ENCODE measurements around the gene RGS7. TPM values are rescaled to one million over a fixed set of nuclear protein-coding genes. Genes with fewer than 3 reads are reported as not detected.

RGS7 gene
- total and polyA plus RNA-seq, 2 of the 4 experiments (the other 2 are of a cell fraction) = 0.58 to 0.72 TPM

DNA sequence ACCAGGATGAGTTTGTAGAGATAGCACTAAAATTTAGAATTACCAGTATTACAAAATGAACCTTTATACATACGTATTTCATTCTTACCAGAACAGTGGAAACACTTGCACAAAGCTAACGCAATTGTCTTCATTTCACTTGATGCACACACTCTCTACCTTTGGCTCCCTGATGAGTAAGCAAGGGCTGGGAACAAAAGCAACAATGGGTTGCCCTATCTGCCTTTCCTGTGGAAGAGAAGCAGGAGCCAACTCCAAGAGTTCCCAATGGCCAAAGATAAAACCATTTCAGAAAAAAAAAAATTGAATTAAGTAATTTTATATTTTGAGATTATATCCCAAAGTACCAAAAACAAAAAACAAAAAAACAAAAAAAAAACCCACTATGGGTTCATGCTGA is 401.0 kb downstream of the RGS7 start:
- no peak for TF ChIP-seq RCOR1 (IDR thresholded peaks at IDR 0.05; ENCODE audit: insufficient replicate concordance, low read length)
- no peak for TF ChIP-seq RFX5 (IDR thresholded peaks at IDR 0.05; ENCODE audit: low read depth, low read length)
- no peak for TF ChIP-seq FOS (IDR thresholded peaks at IDR 0.05; ENCODE audit: low read depth, low read length)
- TF ChIP-seq POLR2A (IDR thresholded peaks at IDR 0.05; ENCODE audit: low read depth, low read length) = no peak
- no peak for TF ChIP-seq RAD21 (IDR thresholded peaks at IDR 0.05; ENCODE audit: low read length)
- TF ChIP-seq, protein P1, sequence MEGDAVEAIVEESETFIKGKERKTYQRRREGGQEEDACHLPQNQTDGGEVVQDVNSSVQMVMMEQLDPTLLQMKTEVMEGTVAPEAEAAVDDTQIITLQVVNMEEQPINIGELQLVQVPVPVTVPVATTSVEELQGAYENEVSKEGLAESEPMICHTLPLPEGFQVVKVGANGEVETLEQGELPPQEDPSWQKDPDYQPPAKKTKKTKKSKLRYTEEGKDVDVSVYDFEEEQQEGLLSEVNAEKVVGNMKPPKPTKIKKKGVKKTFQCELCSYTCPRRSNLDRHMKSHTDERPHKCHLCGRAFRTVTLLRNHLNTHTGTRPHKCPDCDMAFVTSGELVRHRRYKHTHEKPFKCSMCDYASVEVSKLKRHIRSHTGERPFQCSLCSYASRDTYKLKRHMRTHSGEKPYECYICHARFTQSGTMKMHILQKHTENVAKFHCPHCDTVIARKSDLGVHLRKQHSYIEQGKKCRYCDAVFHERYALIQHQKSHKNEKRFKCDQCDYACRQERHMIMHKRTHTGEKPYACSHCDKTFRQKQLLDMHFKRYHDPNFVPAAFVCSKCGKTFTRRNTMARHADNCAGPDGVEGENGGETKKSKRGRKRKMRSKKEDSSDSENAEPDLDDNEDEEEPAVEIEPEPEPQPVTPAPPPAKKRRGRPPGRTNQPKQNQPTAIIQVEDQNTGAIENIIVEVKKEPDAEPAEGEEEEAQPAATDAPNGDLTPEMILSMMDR (conservative IDR thresholded peaks at IDR 0.05; ENCODE audit: low read depth, low read length) = no peak
- no peak for TF ChIP-seq MAFK (IDR thresholded peaks at IDR 0.05; ENCODE audit: low read depth, low read length)
- TF ChIP-seq NFE2L2 (IDR thresholded peaks at IDR 0.05; ENCODE audit: low read depth, low read length) = no peak
- TF ChIP-seq, protein P2, sequence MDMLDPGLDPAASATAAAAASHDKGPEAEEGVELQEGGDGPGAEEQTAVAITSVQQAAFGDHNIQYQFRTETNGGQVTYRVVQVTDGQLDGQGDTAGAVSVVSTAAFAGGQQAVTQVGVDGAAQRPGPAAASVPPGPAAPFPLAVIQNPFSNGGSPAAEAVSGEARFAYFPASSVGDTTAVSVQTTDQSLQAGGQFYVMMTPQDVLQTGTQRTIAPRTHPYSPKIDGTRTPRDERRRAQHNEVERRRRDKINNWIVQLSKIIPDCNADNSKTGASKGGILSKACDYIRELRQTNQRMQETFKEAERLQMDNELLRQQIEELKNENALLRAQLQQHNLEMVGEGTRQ (IDR thresholded peaks at IDR 0.05; ENCODE audit: low read depth, low read length) = no peak
- TF ChIP-seq BHLHE40 (IDR thresholded peaks at IDR 0.05; ENCODE audit: low read depth, low read length) = no peak
- no peak for TF ChIP-seq MAZ (IDR thresholded peaks at IDR 0.05; ENCODE audit: borderline replicate concordance, low read depth, low read length)
- TF ChIP-seq MXI1 (IDR thresholded peaks at IDR 0.05; ENCODE audit: borderline replicate concordance, low read depth, low read length) = no peak
- no peak for TF ChIP-seq CEBPB (IDR thresholded peaks at IDR 0.05; ENCODE audit: low read depth, low read length)
- TF ChIP-seq, protein P3, sequence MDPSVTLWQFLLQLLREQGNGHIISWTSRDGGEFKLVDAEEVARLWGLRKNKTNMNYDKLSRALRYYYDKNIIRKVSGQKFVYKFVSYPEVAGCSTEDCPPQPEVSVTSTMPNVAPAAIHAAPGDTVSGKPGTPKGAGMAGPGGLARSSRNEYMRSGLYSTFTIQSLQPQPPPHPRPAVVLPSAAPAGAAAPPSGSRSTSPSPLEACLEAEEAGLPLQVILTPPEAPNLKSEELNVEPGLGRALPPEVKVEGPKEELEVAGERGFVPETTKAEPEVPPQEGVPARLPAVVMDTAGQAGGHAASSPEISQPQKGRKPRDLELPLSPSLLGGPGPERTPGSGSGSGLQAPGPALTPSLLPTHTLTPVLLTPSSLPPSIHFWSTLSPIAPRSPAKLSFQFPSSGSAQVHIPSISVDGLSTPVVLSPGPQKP (IDR thresholded peaks at IDR 0.05; ENCODE audit: borderline replicate concordance, low read depth, low read length) = no peak
- no peak for TF ChIP-seq SMC3 (IDR thresholded peaks at IDR 0.05; ENCODE audit: low read depth, low read length)
- TF ChIP-seq CHD1 (IDR thresholded peaks at IDR 0.05; ENCODE audit: low read depth, low read length) = no peak
- no peaks in the 10 kb centered on the region for H4K20me1 ChIP-seq (ENCODE audit: insufficient read depth, low read length)
- in situ Hi-C loops (cut with MboI; ENCODE audit: low sequenced_read_pairs) = no loop called here
- H3K9me3 ChIP-seq (ENCODE audit: control insufficient read depth, insufficient read depth, low read length) = no peaks in the 10 kb centered on the region
- no peak overlapping the region for H4K91ac ChIP-seq (ENCODE audit: insufficient read depth, low read depth, low read length)
- H2AFZ ChIP-seq (replicated peaks; ENCODE audit: low read length, poor library complexity) = no peak overlapping the region
- H3K9me1 ChIP-seq (ENCODE audit: insufficient read depth, low read length) = no peaks in the 10 kb centered on the region
- H2AK9ac ChIP-seq (replicated peaks; ENCODE audit: low read depth, low read length, poor library complexity) = no peak overlapping the region
- dilution Hi-C loops (cut with HindIII; ENCODE audit: low sequenced_read_pairs, unreplicated experiment) = no loop called here
- no peak overlapping the region for H3K27ac ChIP-seq (ENCODE audit: insufficient read depth, low read length)
- no peak overlapping the region for H3K18ac ChIP-seq (ENCODE audit: low read depth, low read length)
- DNase-seq (no peak), ATAC-seq (ENCODE audit: low read depth) (no peak)
- no peak overlapping the region for H2BK120ac ChIP-seq (ENCODE audit: low read depth, low read length)
- no peak overlapping the region for H3K4me2 ChIP-seq (ENCODE audit: low read depth, low read length)
- H2BK20ac ChIP-seq (ENCODE audit: low read depth, low read length) = no peak overlapping the region
- POLR2A ChIA-PET (ENCODE audit: unreplicated experiment) = no interaction called here
- no peaks in the 10 kb centered on the region for H3K36me3 ChIP-seq (ENCODE audit: control insufficient read depth, insufficient read depth, low read length)
- no peaks in the 10 kb centered on the region for H3K4me1 ChIP-seq (ENCODE audit: control insufficient read depth, insufficient read depth, low read length)
- H3K79me1 ChIP-seq (ENCODE audit: low read depth in 1 of 2, low read length in 2 of 2) = no peaks in the 10 kb centered on the region
- H3K4me3 ChIP-seq (ENCODE audit: insufficient read depth, low read depth, low read length) = no peak overlapping the region
- H4K5ac ChIP-seq (ENCODE audit: low read depth, low read length) = no peak overlapping the region
- no CpG with 5 or more reads among the region's 2 CpGs for WGBS, 2 experiments (ENCODE audit: extremely low coverage in 2 of 2, insufficient read length in 1 of 2)
- no TSS peak for BruUV-seq (replicated peaks)
- no peak overlapping the region for H3K14ac ChIP-seq (replicated peaks; ENCODE audit: low read depth, low read length)
- H3K56ac ChIP-seq (ENCODE audit: extremely low read depth, insufficient read depth, low read length) = no peak overlapping the region
- H3K23ac ChIP-seq (ENCODE audit: low read depth, low read length) = no peak overlapping the region
- intact Hi-C loops (cut with micrococcal nuclease) = loop anchor here (10.0 kb wide), 1 partner anchor 449 kb away; no protein-coding TSS in a partner anchor
- H3K9ac ChIP-seq (ENCODE audit: low read depth, low read length) = no peak overlapping the region
- H3K4ac ChIP-seq (ENCODE audit: low read depth, low read length) = no peak overlapping the region
- no peak overlapping the region for H2AK5ac ChIP-seq (ENCODE audit: low read depth, low read length)
- CTCF ChIA-PET = no interaction called here
- no peak overlapping the region for H2BK5ac ChIP-seq (ENCODE audit: low read depth, low read length, poor library complexity, severe bottlenecking)
- H4K8ac ChIP-seq (ENCODE audit: low read depth in 2 of 2, low read length in 2 of 2) = no peak overlapping the region
- no peak overlapping the region for H2BK15ac ChIP-seq (ENCODE audit: low read depth, low read length)
- no peaks in the 10 kb centered on the region; the same call in 1 of the 2 replicates for H3K27me3 ChIP-seq (ENCODE audit: control insufficient read depth, insufficient read depth, low read length)

All from IMR-90 (cell line).